GM20000 (cell line): Measurements from ENCODE around the gene ACD.

Experiments
- DNase-seq: peaks from one replicate; pipeline ENCODE4 v3.0.0; 2012; ENCODE audit warnings: low spot score
- TF ChIP-seq, protein P1 (sequence below): IDR thresholded peaks from 2 replicates; pipeline ENCODE4 v1.5.1; 2012; ENCODE audit warnings: mild to moderate bottlenecking, control low read depth; ENCODE audit errors: extremely low read depth, missing control alignments

Gene ACD

GRCh38 chr16:67675579-67675935 lies 15.5 kb upstream of the ACD start:
- no peak for DNase-seq
- TF ChIP-seq, protein P1, sequence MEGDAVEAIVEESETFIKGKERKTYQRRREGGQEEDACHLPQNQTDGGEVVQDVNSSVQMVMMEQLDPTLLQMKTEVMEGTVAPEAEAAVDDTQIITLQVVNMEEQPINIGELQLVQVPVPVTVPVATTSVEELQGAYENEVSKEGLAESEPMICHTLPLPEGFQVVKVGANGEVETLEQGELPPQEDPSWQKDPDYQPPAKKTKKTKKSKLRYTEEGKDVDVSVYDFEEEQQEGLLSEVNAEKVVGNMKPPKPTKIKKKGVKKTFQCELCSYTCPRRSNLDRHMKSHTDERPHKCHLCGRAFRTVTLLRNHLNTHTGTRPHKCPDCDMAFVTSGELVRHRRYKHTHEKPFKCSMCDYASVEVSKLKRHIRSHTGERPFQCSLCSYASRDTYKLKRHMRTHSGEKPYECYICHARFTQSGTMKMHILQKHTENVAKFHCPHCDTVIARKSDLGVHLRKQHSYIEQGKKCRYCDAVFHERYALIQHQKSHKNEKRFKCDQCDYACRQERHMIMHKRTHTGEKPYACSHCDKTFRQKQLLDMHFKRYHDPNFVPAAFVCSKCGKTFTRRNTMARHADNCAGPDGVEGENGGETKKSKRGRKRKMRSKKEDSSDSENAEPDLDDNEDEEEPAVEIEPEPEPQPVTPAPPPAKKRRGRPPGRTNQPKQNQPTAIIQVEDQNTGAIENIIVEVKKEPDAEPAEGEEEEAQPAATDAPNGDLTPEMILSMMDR = no peak

- DNase-seq = no peak
- TF ChIP-seq, protein P1 = no peak
Observed at GRCh38 chr16:67674851-67675578, 15.0 kb upstream of the ACD start.

DNA sequence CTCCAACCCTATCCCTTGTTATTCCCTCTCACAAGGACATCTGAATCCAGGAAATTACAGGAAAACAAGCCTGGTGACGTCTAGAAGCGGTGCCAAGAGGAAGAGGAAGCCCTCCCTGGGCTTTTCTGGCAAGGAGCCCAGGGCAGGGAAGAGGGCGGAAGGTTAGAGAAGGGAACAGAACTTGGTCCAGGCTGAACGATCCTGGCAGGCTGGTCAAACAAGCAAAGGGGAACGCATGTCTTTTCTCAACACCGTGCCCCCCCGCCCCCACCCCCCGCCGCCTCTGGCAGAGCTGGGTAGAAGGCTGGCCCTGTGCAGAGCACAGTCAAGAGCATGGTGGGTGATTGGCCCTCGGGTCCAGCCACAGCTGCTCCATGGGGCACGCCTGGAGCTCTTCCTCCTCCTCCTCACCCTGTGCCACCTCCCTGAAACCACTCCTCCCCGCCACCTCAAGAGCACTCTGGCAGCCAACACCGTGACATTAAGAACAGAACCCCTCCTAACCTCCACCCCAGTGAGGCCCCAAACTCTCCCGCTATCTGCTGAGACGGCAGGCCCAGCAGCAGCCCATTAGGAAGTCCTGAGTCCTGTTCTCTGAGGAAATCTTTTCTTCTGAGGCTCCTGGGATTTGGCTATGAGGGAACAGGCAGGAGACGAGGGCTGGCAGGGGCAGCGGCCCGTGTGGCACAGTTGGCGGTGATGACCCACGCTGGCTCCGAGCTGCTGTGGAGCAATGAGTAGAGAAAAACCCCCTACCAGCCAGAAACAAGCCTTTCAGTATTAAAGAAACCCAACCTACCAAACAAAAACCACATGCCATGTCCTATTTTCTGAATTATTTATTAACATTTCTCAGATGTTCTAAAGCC lies 13.9 kb upstream of the ACD start:
- no peak for DNase-seq
- TF ChIP-seq, protein P1 = no peak

DNA sequence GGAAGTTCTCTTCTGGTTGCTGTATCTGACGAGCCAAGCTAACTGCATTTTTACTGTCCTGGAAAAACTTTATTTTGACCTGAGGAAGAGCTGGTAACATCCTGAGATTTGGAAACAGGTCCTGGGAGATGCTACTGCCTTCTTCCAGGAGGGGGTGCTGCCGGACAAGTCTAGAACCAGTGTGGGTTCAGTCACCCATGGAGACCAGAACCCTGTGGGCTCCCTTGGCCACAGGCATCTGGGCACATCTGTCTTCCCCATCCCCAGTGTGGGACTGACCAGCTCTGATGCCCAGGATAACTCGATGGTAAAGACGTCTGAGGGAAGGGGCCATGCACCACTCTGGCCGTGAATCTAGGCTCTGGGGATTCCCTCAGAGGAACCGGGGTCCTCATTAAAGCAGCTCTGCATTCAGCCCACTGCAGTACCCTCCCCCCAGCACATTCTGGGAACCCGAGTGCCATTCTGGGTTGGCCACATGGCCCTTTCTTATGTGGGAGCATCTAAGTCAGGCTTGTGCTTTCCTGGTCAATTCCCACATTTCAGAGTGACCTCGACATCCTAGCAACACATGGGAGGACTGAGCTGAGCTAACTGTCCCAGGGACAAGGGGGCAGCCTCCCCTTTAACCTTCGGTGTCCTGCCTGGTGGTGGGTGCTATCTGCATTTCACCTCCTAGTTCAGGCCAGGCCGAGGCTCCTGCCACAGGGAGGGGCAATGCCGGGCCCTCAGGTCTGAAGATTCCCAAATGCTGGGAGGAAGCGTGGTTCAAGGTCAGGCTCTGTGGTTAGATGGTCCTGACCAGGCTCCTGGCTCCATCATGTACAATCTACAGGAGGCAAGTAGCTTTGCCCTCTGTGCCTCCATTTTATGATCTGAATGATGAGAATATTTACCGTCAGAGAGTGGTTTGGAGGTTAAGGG lies 12.9 kb upstream of the ACD start:
- DNase-seq = peak; percentile 83
- TF ChIP-seq, protein P1 = peak; percentile 71

- TF ChIP-seq, protein P1 = no peak
- DNase-seq = no peak
Observed at GRCh38 chr16:67672306-67672705, 12.2 kb upstream of the ACD start.

GRCh38 chr16:67669499-67670101 lies 9.5 kb upstream of the ACD start:
- TF ChIP-seq, protein P1 = no peak
- DNase-seq = no peak
